NCI-H748 (cell line): ENCODE measurements around the gene SPG21.
"Not testable (repeated sequence)": the region's sequence is repeated elsewhere in the genome, so short reads cannot be mapped to it uniquely, and the experiment has no call there.

Source experiments
- DNase-seq: peaks from one replicate; lab custom pipeline; 2025; ENCODE audit not compliant: unreplicated experiment; lab: John Stamatoyannopoulos, UW

The SPG21 gene

DNA sequence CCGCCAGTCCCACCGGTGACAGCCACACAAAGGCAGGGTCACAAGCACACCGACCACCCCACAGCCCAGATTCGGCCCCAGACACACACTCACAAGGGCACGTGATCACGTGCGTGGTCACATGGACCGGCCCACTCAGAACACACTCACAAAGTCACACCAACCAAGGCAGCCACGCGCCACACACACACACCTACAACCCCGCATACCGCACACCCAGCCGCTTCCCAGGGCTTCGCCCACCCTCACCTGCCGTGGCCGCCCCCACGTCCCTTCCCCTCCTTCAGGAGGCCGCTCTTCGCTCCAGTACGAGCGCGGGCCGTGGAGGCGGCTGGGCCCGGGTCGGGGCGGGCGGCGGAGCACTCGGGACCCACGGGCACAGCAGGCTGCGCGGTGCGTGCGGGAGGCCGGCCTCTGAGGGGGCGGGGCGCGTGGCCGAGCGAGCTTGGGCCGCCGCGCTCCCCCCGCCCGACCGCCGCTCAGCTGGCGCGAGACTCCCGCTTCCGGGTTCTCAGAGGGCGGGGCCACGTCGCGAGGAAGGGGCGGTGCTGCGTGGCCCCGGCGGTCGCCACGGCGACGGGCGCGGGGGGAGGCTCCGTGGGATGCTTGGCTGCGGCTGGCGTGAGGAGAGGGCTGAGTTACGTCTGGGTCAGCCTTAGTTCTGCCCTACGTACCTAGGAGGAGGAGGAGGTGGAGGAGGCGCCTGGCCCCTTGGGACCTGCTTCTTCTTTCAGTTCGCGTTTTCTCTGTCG lies at the start of gene SPG21:
SPG21 (minus strand) TSS at position 499 of the 752 bp plus-strand sequence. CDS start 6,345 bp downstream, outside the sequence.
- peak; percentile 89 for DNase-seq

DNA sequence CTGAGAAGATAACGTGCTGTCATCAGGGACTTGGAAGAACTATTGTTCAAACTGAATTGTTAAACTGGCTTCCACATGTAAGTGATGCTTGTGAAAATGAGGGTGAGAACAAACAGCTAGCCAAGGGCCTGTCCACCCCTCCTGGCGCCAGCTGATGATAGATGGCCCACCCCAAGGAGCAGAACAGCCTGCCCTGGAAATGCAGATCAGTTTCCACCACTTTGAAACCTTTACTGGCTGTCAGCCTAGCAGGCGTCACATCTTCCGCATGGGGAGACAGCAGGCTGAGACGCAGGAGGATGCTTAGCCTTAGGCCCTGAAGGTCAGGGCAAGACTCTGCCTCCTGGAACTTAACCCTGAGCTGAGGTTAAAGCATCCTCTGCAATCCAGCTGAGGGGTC lies 49.1 kb upstream of the SPG21 start:
- no peak for DNase-seq

DNA sequence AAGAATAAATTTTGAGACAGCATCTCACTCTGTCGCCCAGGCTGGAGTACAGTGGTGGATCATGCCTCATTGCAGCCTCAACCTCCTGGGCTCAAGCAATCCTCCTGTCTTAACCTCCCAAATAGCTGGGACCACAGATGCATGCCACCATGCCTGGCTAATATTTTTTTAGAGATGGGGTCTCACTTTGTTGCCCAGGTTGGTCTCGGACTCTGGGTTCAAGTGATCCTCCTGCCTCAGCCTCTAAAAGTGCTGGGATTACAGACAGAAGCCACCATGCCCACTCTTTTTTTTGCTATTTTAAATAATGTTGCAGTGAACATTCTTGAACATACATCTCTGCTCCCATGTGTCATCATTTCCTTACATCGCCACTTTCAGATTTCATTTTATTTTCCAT lies 48.7 kb upstream of the SPG21 start:
- DNase-seq: no peak

DNA sequence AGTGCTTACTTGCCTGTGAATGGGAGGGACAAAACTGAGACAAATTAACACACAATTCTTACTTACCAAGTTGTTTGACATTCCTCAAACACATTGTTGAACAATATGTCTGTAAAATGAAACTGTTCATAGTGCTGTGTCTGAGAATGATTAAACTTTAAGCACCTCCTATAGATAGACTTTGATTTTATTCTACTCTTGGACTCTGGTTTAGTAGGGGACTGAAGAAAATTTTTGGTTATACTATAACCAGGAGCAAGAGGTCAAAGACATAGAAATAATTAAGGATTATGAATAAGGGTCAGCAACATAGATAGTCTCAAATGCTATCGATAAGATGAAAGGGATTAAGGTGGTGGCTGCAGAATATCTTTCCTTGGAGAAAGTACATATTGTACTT lies 47.6 kb upstream of the SPG21 start:
- no peak for DNase-seq

- DNase-seq: no peak
Measured at GRCh38 chr15:65034719-65035118, 45.0 kb upstream of the SPG21 start.

GRCh38 chr15:65033659-65034269 lies 44.0 kb upstream of the SPG21 start:
- peak; percentile 42 for DNase-seq

GRCh38 chr15:65032801-65033537 lies 43.3 kb upstream of the SPG21 start:
- DNase-seq: peak; percentile 80

GRCh38 chr15:65029736-65030208 lies 40.1 kb upstream of the SPG21 start:
- DNase-seq: no peak

DNA sequence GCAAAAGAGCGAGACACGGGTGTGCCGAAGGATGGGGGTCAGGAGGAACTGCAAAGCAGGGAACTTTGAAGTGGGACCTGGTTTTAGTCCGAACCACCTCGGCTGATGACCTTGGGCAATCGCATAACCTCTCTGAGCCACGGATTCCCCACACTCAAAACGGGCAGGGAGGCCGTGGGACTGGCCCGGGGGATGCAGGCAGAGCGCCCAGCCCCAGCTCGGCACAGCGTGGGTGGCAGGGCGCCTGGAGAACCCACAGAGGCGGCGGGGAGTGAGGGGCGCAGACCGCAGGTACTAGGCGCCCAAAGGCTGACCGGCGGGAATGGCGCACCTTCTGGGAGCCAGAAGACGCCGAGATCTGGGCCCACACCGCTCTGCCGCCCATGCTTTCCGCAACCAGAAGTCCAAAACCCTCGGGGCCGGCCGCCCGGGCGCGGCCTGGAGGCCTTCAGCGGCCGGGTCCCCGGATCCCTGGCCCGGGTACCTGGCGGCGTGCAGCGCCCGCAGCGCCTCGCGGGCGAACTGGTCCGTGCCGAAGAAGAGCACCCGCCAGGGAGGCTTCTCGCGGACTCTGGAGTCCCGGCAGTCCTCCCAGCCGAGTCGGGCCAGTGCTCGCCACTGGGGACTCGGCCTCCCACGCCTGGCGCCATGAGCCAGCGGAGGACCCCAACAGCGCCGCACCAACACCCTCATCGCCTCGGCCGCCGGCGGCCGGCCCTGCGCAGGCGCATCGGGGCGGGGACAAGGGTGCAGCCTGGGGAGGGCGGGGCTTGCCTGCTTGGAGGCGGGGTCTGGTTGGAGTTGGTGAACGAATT lies 39.4 kb upstream of the SPG21 start, which contains the start of gene MTFMT:
MTFMT (minus strand) TSS at position 719 of the 815 bp plus-strand sequence; CDS start at position 693, 26 bp downstream.
- DNase-seq: peak; percentile 84

DNA sequence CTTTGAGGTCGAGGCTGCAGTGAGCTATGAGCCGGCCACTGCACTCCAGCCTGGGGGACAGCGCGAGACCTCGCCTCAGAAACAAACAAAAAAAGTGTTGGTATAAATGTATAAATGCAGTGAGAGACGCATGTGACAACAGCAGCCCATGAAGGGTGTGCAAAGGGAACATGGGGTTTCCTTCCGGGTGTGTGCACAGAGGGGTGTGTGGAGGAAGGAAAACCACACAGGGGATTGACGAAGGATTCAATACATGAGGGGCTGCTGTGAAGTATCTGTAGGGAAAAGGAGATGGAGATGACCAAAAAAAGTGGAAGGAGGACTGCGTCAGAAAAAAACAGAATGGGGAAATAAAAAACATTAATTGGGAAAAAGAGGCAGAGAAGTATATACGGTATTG lies 38.6 kb upstream of the SPG21 start:
- DNase-seq: no peak

- no peak for DNase-seq
Measured at GRCh38 chr15:65027593-65027992, 37.9 kb upstream of the SPG21 start.

DNA sequence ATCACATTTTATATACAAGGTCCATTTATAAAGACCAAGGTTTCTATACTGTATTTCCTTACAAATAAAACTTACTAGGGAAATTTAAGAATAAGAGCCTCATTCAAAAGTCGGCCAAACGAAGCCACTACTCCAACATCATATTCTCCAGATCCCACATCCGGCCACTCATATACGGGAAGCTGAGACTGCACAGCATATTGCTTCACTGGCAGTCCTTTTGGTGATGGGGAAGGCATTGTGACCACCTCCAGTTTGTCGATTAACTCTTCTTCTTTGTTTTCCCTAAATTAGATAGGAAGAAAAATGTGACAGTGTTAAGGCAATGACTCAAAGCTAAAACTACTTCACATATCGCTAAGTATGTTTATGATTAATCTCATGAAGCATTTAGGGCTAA lies 37.0 kb upstream of the SPG21 start:
- no peak for DNase-seq

DNA sequence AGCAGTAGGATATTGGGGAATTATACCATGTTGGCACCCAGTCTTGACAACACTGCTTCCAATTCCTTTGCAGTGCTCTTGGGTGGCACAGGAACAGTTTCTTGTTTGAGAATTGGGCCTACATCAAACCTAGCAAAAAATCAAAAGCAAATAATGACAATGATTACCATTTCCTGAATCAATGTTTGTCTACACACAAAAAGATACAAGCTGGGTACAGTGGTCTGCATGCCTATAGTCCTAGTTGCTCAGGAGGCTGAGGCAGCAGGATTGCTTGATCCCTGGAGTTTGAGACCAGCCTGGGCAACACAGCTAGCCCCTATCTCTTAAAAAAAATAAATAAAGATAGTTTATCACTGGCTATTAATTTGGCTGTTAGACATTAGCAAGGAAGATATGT lies 31.8 kb upstream of the SPG21 start:
- DNase-seq: no peak

GRCh38 chr15:65020419-65020818 lies 30.7 kb upstream of the SPG21 start:
- DNase-seq: no peak

DNA sequence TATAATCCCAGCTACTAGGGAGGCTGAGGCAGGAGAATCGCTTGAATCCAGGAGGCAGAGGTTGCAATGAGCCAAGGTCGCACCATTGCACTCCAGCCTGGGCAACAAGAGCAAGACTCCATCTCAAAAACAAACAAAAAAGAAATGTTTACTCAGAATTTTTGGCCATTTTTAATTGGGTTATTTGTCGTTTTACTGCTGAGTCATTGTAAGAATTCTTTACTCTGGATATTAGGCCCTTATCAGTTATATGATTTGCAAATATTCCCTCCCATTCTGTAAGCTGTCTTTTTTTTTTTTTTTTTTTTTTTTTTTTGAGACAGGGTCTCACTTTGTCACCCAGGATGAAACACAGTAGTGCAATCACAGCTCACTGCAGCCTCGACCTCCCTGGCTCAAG lies 21.5 kb upstream of the SPG21 start:
- not testable (repeated sequence) for DNase-seq

DNA sequence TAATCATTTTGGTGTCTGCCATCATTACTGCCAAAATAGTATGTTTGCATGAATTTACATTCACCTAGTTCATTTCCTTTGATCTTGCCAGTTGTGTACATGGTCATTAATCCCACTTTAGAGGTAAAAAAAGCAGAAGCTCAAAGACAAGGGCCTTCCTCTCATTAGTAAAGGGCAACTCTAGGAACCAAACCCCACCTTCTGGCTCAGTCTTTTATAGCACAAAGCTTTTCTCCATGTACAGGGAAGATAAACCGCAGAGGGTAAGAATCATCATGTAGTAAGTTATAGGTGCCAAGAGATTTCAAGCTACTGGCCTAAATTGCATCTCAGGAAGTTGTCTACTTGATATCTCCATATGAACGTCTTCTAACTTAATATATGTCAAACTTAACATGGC lies 19.3 kb upstream of the SPG21 start:
- DNase-seq: no peak

DNA sequence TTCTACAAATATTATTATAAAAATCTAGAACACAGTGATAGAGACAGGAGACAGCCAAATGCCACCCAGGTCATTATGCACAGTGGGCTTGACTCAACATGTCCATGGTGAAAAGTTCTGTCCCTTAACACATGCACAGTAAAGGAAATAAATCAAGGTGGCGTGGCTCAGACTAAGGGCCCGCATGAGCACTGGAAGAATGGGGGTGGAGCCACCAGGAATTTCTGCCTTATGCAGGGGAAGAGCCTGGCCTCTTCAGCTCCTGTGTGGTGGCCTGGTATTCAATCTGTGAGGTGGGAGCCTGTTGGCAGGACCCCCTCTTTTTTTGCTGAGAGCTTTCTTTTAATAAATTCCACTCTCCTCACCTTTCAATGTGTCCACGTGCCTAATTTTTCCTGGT lies 17.2 kb upstream of the SPG21 start:
- DNase-seq: no peak

- no peak for DNase-seq
Measured at GRCh38 chr15:65004993-65005392, 15.3 kb upstream of the SPG21 start.

DNA sequence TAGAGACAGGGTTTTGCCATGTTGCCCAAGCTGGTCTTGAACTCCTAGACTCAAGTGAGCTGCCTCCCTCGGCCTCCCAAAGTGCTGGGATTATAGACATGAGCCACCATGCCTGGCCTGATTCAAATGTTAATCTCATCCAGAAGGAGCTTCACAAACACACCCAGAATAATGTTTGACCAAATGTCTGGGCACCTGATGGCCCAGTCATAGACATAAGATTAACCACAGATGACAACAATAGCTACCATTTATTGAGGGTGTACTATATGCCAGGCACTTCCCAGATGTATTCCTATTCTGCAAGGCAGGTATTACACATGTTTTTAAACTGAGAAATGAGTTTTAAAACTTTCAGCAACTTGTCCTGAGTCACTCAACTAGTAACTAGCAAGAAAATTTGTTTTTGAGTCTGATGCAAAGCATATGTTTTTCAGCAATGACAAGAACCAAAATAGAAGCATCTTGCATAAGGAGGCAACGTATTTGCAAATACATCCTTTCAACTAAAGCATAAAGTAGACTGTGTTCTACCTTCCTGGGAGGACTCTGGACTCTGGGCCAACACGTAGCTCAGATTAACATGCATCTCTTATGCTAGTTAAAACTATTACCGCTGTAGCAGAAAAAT lies 8.1 kb upstream of the SPG21 start:
- DNase-seq: no peak

DNA sequence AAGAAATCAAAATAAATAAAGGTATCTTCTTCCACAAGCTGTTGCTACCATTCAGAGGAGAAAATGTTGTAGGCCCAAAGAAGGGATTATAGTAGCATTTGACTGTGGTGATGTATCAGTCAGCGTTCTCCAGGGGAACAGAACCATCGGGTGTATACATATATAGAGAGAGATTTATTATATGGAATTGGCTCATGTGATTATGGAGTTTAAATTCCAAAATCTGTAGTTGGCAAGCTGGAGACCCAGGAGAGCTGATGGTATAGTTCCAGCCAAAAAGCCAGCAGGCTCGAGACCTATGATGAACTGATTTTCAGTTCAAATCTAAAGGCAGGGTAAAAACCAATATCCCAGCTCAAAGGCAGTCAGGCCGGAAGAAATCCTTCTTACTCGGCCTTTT lies 7.4 kb upstream of the SPG21 start:
- no peak for DNase-seq

DNA sequence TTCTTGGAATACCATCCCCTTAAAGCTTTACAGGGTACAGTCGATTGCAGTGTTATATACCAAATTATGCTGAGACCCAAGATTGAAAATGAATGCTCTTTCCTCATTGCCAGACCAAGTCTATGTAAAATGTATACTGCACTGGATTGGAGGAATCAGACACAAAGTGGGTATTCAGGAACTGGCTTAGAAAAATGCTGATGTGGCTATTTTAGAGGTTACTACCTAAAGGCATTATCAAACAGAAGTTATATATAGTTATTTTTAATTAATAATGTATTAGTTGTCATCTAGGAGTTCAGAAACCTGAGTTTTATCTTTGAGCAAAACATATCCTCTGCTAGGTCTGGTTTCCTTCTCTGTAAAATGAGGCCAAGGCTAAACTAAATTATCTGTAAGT lies 3.6 kb upstream of the SPG21 start:
- DNase-seq: no peak
